Smooth muscle cell (in vitro differentiated cells): ENCODE data around the gene SPHK1. TPM values are rescaled to one million over a fixed set of nuclear protein-coding genes. Genes with fewer than 3 reads are reported as not detected.

Source experiments
- DNase-seq: peaks from one replicate; lab custom pipeline; 2025; ENCODE audit not compliant: unreplicated experiment; lab: John Stamatoyannopoulos, UW
- H2AFZ ChIP-seq: fragments of 200-600 bp; sonication (generic); 2 replicates; pipeline ENCODE4 v1.6.0; 2016; ENCODE audit warnings: antibody characterized with exemption, low read depth, mild to moderate bottlenecking
- H3F3A ChIP-seq: fragments of 200-600 bp; sonication (generic); 2 replicates; pipeline ENCODE4 v1.6.0; 2017; ENCODE audit warnings: antibody characterized with exemption, low read depth
- H3K27ac ChIP-seq: fragments of 200-600 bp; sonication (generic); 2 replicates; pipeline ENCODE4 v1.5.1; 2016; ENCODE audit warnings: low read depth, mild to moderate bottlenecking
- H3K27me3 ChIP-seq: fragments of 200-600 bp; sonication (generic); 2 replicates; pipeline ENCODE4 v1.6.1; 2016; ENCODE audit warnings: low read depth, mild to moderate bottlenecking
- H3K36me3 ChIP-seq: fragments of 200-600 bp; sonication (generic); 2 replicates; pipeline ENCODE4 v1.5.1; 2016; ENCODE audit warnings: low read depth
- H3K4me1 ChIP-seq: fragments of 200-600 bp; sonication (generic); 2 replicates; pipeline ENCODE4 v1.5.1; 2016; ENCODE audit warnings: low read depth
- H3K4me2 ChIP-seq: fragments of 200-600 bp; sonication (generic); 2 replicates; pipeline ENCODE4 v1.6.0; 2016; ENCODE audit warnings: mild to moderate bottlenecking
- H3K4me3 ChIP-seq: fragments of 200-600 bp; sonication (generic); 2 replicates; pipeline ENCODE4 v1.5.1; 2016; ENCODE audit warnings: mild to moderate bottlenecking
- H3K79me2 ChIP-seq: fragments of 200-600 bp; sonication (generic); 2 replicates; pipeline ENCODE4 v1.6.0; 2016; ENCODE audit warnings: low read depth, mild to moderate bottlenecking
- H3K9ac ChIP-seq: fragments of 200-600 bp; sonication (generic); 2 replicates; pipeline ENCODE4 v1.6.0; 2016; ENCODE audit warnings: low read depth
- H3K9me3 ChIP-seq: fragments of 200-600 bp; sonication (generic); replicated peaks from 2 replicates; pipeline ENCODE4 v1.5.1; 2016; ENCODE audit warnings: low read depth
- H4K20me1 ChIP-seq: fragments of 200-600 bp; sonication (generic); 2 replicates; pipeline ENCODE4 v1.6.0; 2016; ENCODE audit warnings: low read depth
- WGBS: methylation state at CpG from one replicate; pipeline ENCODE4 v1.1.7; 2016; ENCODE audit warnings: low lambda C conversion rate; 5-methylcytosine and 5-hydroxymethylcytosine counted together
- polyA plus RNA-seq: library from polyadenylated mRNA; unstranded; fragments of >200 nt; fragmentation: Nextera tagmentation; extraction: Ambion mirVana; gene quantifications from 2 replicates; pipeline ENCODE4 v1.2.1, GENCODE V29; 2016
- total RNA-seq: library from RNA; depleted of rRNA; stranded (reverse); fragments of >200 nt; gene quantifications from 2 replicates; pipeline ENCODE4 v1.2.3, GENCODE V29; 2014
- TF ChIP-seq, protein P1 (sequence below): fragments of 200-600 bp; sonication (generic); IDR thresholded peaks from 2 replicates; pipeline ENCODE4 v1.5.1; 2017; ENCODE audit warnings: borderline replicate concordance, mild to moderate bottlenecking, antibody characterized with exemption; ENCODE audit not compliant: insufficient read depth, poor library complexity, severe bottlenecking

SPHK1 gene
- total and polyA plus RNA-seq, 2 experiments from 2014 or later: 20.1 to 24.8 TPM

DNA sequence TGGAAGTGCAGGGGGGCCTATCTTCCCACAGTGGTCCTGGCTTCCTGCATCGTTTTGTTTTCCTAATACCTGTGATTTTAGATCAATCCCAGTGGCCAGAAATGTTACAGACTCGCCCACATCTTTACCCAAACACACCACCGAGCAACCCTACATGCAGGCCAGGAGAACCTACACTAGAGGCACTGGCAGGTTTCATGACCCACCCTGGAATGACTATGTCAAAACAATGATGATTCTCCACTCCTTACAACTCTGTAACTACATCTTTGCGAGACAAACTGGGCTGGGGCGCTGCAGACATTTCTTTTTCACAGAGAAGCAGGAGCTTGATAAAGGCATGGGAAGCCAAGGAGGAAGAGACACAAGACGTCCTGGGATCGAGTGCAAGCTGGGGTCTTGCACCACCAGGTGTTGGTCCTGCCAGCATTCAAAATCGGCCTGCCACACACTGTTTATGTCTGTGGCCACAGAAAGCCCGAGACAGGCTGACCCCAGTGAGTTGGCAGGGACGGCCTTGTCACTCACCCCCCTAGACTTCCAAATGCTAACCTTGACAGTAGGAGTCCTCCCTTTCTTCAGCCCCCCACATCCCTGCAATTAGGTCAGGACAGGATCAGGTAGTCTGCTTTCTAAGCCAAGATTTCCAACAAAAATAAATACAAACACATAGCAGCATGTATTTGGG lies 36.1 kb downstream of the SPHK1 start:
- Histone ChIP-seq H3K4me1 (no peaks in the 10 kb centered on the region), H3K9me3 (no peaks in the 10 kb centered on the region), H3K36me3 (no peaks in the 10 kb centered on the region), H2AFZ (no peak overlapping the region), H3K27ac (no peak overlapping the region), H3K4me2 (no peak overlapping the region), H3K9ac (no peak overlapping the region), H3K27me3 (no peaks in the 10 kb centered on the region), H3F3A (no peaks in the 10 kb centered on the region), H3K79me2 (peaks cover 30% of the 10 kb centered on the region), H3K4me3 (no peak overlapping the region), H4K20me1 (peaks cover 97% of the 10 kb centered on the region)
- WGBS: 90% methylated on average over 10 of the region's 10 CpGs
- no peak for DNase-seq
- TF ChIP-seq, protein P1, sequence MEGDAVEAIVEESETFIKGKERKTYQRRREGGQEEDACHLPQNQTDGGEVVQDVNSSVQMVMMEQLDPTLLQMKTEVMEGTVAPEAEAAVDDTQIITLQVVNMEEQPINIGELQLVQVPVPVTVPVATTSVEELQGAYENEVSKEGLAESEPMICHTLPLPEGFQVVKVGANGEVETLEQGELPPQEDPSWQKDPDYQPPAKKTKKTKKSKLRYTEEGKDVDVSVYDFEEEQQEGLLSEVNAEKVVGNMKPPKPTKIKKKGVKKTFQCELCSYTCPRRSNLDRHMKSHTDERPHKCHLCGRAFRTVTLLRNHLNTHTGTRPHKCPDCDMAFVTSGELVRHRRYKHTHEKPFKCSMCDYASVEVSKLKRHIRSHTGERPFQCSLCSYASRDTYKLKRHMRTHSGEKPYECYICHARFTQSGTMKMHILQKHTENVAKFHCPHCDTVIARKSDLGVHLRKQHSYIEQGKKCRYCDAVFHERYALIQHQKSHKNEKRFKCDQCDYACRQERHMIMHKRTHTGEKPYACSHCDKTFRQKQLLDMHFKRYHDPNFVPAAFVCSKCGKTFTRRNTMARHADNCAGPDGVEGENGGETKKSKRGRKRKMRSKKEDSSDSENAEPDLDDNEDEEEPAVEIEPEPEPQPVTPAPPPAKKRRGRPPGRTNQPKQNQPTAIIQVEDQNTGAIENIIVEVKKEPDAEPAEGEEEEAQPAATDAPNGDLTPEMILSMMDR: no peak

DNA sequence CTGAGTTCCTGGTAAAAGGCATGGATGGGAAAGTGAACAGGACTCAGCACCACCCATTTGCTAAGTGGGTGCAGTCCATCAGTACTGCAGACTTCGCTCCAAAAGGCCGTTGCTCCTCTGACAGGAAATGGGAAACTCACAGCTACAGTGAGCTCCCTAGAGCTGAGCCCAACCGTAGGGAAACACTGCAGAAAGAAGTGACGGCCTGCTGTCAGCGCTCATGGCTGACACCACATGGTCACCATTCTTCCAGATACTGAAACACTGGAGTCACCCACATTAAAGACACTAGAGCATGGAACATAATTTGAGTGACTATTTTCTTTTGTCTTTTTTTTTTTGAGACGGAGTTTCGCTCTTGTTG lies 36.6 kb downstream of the SPHK1 start:
- Histone ChIP-seq H2AFZ (no peak overlapping the region), H4K20me1 (peaks cover 97% of the 10 kb centered on the region), H3K9me3 (no peaks in the 10 kb centered on the region), H3K27me3 (no peaks in the 10 kb centered on the region), H3K27ac (no peak overlapping the region), H3K36me3 (no peaks in the 10 kb centered on the region), H3K4me2 (no peak overlapping the region), H3K9ac (no peak overlapping the region), H3K79me2 (peaks cover 34% of the 10 kb centered on the region), H3F3A (no peaks in the 10 kb centered on the region), H3K4me3 (no peak overlapping the region), H3K4me1 (no peaks in the 10 kb centered on the region)
- WGBS: 67% methylated on average over 7 of the region's 7 CpGs
- no peak for DNase-seq
- TF ChIP-seq, protein P1: no peak

GRCh38 chr17:76422406-76422805 lies 38.0 kb downstream of the SPHK1 start:
- Histone ChIP-seq H3K4me2 (no peak overlapping the region), H3K9me3 (no peaks in the 10 kb centered on the region), H3K27me3 (no peaks in the 10 kb centered on the region), H3K4me3 (no peak overlapping the region), H4K20me1 (peaks cover 97% of the 10 kb centered on the region), H3K9ac (no peak overlapping the region), H3K79me2 (peaks cover 34% of the 10 kb centered on the region), H3K36me3 (no peaks in the 10 kb centered on the region), H3F3A (no peaks in the 10 kb centered on the region), H3K27ac (no peak overlapping the region), H2AFZ (no peak overlapping the region), H3K4me1 (no peaks in the 10 kb centered on the region)
- no peak for DNase-seq
- TF ChIP-seq, protein P1: no peak
- whole genome bisulfite sequencing: 98% methylated on average over 8 of the region's 8 CpGs

GRCh38 chr17:76422860-76423259 lies 38.5 kb downstream of the SPHK1 start:
- 99% methylated on average over 6 of the region's 6 CpGs for WGBS

More at GRCh38 chr17:76422860-76423259, 38.5 kb downstream of the SPHK1 start:
- Histone ChIP-seq H3K4me3 (no peak overlapping the region), H3K27ac (no peak overlapping the region), H3K27me3 (no peaks in the 10 kb centered on the region), H4K20me1 (peaks cover 97% of the 10 kb centered on the region), H3K4me1 (no peaks in the 10 kb centered on the region), H3K9ac (no peak overlapping the region), H3K9me3 (no peaks in the 10 kb centered on the region), H3K36me3 (no peaks in the 10 kb centered on the region), H3K79me2 (peaks cover 34% of the 10 kb centered on the region), H2AFZ (no peak overlapping the region), H3K4me2 (no peak overlapping the region), H3F3A (no peaks in the 10 kb centered on the region)
- no peak for DNase-seq
- TF ChIP-seq, protein P1: no peak
